ENCODE results near the gene DIP2B. TPM values are rescaled to one million over a fixed set of nuclear protein-coding genes. Genes with fewer than 3 reads are reported as not detected.
A peak's percentile ranks its signal among the peaks of the same experiment; 100 is the strongest.

Gene DIP2B
- polyA plus RNA-seq, 3 donors, result 3.5 to 12.3 (median 6.5) TPM

DNA sequence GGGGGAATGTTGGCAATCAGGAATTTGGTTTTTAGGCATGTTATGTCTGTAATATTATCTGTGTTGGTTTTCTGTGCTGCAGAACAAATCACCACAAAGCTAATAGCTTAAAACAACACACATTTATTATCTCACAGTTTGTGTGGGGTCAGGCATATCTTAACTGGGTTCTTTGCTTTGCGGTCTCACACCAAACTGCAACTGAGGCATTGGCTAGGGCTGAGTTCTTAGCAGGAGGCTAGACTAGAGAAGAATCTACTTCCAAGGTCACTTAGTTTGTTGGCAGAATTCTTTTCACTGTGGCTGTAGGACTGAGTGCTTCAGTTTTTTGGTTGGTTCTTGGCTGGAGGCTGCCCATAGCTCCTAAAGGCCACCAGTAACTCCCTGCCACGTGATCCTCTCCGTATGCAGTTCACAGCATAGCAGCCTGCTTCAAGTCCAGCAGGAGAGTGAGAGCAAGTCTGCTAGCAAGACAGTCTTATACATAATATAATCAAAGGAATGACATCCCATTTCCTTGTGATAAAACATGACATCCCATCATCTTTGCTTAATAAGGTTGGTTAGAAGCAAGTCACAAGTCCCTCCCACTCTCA lies 280.7 kb downstream of the DIP2B start:
- no peak for DNase-seq
- H2AFZ ChIP-seq (ENCODE audit: insufficient read depth, low read depth, low read length, poor library complexity, severe bottlenecking), result no peak overlapping the region
- no peak overlapping the region for H3K9ac ChIP-seq (ENCODE audit: insufficient read depth, low read length, poor library complexity, severe bottlenecking)
- Mint-ChIP-seq H3K9me3 (peaks cover 0 to 6% (median 3%) of the 10 kb centered on the region in 7 donors), H3K4me3 (no peak overlapping the region), H3K27me3 (ENCODE audit: low read depth in 3 of 3) (no peaks in the 10 kb centered on the region), H3K36me3 (peaks cover 41 to 68% of the 10 kb centered on the region in 2 donors), H3K4me1 (peaks cover 7% of the 10 kb centered on the region), H3K27ac (peak overlapping the region in 1 of 7 donors; percentile 30)
- intact Hi-C loops (cut with micrococcal nuclease), result no loop called here
- peaks cover 44% of the 10 kb centered on the region for H3K79me2 ChIP-seq (ENCODE audit: insufficient read depth, low read length)
- peaks cover 27 to 61% of the 10 kb centered on the region in 2 donors for H3K36me3 ChIP-seq (replicated peaks in 1 of 2; ENCODE audit: control insufficient read depth in 1 of 2, insufficient read depth in 2 of 2, low read length in 2 of 2)
- peaks cover 28% of the 10 kb centered on the region for H4K20me1 ChIP-seq (ENCODE audit: insufficient read depth, low read length)
- no peaks in the 10 kb centered on the region for H3K4me1 ChIP-seq (ENCODE audit: control insufficient read depth in 1 of 2, insufficient read depth in 2 of 2, low read length in 2 of 2)
- TF ChIP-seq CTCF (IDR thresholded peaks at IDR 0.05), result no peak
- H3K4me2 ChIP-seq (replicated peaks; ENCODE audit: extremely low read depth, low read length, poor library complexity, severe bottlenecking), result no peak overlapping the region
- WGBS (ENCODE audit: insufficient coverage), result 100% methylated on average over 1 of the region's 3 CpGs
- no peak overlapping the region for H3K4me3 ChIP-seq (replicated peaks in 1 of 3; ENCODE audit: low read depth in 2 of 3, low read length in 3 of 3)
- H3K9me3 ChIP-seq (replicated peaks in 1 of 2; ENCODE audit: control insufficient read depth in 1 of 2, insufficient read depth in 1 of 2, low read length in 2 of 2), result no peaks in the 10 kb centered on the region
- H3K27me3 ChIP-seq (ENCODE audit: control insufficient read depth in 2 of 2, insufficient read depth in 2 of 2, low read length in 2 of 2), result no peaks in the 10 kb centered on the region
- no peak overlapping the region for H3K27ac ChIP-seq (ENCODE audit: low read depth in 1 of 2, low read length in 2 of 2)

DNA sequence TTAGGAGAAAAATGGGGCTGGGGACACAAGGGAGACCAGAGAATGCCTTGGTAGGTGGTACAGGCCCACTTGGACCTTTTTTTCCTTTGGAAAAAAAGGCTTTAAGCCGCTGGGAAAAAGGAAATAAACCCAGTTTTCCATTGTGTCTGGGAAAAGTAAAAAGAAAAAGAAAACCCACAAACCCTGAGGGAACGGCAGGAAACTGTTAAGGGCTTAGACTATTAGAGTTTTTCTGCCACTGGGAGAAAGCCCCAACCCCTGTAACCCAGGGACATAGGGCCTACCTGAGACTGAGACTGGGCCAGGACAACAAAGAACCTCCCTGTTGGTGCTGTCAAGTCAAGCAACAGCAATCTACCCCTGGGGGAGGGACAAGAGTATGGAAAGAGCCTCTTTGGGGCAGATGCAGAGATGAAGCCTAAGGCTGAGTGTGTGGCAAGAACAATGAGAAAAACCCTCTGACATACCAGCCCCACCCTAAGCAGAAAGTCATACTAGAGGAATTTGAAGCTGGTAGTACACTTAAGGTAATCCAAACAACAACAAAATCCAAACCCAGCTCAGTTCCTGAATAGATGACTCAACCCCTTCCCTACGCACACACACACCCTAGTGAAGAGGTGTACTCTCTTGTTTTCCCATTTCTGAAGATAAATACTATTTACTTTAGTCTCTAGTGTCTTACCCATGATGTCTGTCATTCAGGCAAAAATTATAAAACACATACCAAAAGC lies 281.9 kb downstream of the DIP2B start:
- H3K4me2 ChIP-seq (replicated peaks; ENCODE audit: extremely low read depth, low read length, poor library complexity, severe bottlenecking), result no peak overlapping the region
- peaks cover 18% of the 10 kb centered on the region for H3K4me1 Mint-ChIP-seq
- no peaks in the 10 kb centered on the region for H3K27me3 Mint-ChIP-seq (ENCODE audit: low read depth in 3 of 3)
- no peak for TF ChIP-seq CTCF (IDR thresholded peaks at IDR 0.05)
- H3K9me3 Mint-ChIP-seq, result peaks cover 0 to 6% (median 3%) of the 10 kb centered on the region in 7 donors
- H3K9ac ChIP-seq (ENCODE audit: insufficient read depth, low read length, poor library complexity, severe bottlenecking), result no peak overlapping the region
- H3K36me3 Mint-ChIP-seq, result peaks cover 45 to 68% of the 10 kb centered on the region in 2 donors
- no peak overlapping the region for H3K27ac ChIP-seq (ENCODE audit: low read depth in 1 of 2, low read length in 2 of 2)
- peaks cover 21 to 52% of the 10 kb centered on the region in 2 donors for H3K36me3 ChIP-seq (replicated peaks in 1 of 2; ENCODE audit: control insufficient read depth in 1 of 2, insufficient read depth in 2 of 2, low read length in 2 of 2)
- H3K27ac Mint-ChIP-seq, result peak overlapping the region in 4 of 7 donors; percentile 20 to 61 (median 35)
- H3K4me3 Mint-ChIP-seq, result no peak overlapping the region
- H3K27me3 ChIP-seq (ENCODE audit: control insufficient read depth in 2 of 2, insufficient read depth in 2 of 2, low read length in 2 of 2), result no peaks in the 10 kb centered on the region
- H3K79me2 ChIP-seq (ENCODE audit: insufficient read depth, low read length), result peaks cover 49% of the 10 kb centered on the region
- H4K20me1 ChIP-seq (ENCODE audit: insufficient read depth, low read length), result peaks cover 39% of the 10 kb centered on the region
- no peaks in the 10 kb centered on the region for H3K4me1 ChIP-seq (ENCODE audit: control insufficient read depth in 1 of 2, insufficient read depth in 2 of 2, low read length in 2 of 2)
- no peak for DNase-seq
- no peaks in the 10 kb centered on the region for H3K9me3 ChIP-seq (replicated peaks in 1 of 2; ENCODE audit: control insufficient read depth in 1 of 2, insufficient read depth in 1 of 2, low read length in 2 of 2)
- no CpG with 5 or more reads among the region's 3 CpGs for WGBS (ENCODE audit: insufficient coverage)
- intact Hi-C loops (cut with micrococcal nuclease), result no loop called here
- no peak overlapping the region for H2AFZ ChIP-seq (ENCODE audit: insufficient read depth, low read depth, low read length, poor library complexity, severe bottlenecking)
- no peak overlapping the region for H3K4me3 ChIP-seq (replicated peaks in 1 of 3; ENCODE audit: low read depth in 2 of 3, low read length in 3 of 3)

Data from CD14-positive monocyte (primary cell).